Right ventricle myocardium inferior (tissue), 1 donor: ENCODE measurements around the gene IGBP1. TPM values are rescaled to one million over a fixed set of nuclear protein-coding genes. Genes with fewer than 3 reads are reported as not detected.

Source experiments
- total RNA-seq: library from RNA; stranded (reverse); fragmentation: NEBNext Ultra II Directional; extraction: Animal tissue kit (Norgen Biotek cat#: 25700); gene quantifications from one replicate; pipeline ENCODE4 v1.2.1, GENCODE V29; 2021
- donor health status: DM: no; HTN: yes; CAD: no; lungs with severe emphysema.

IGBP1 gene
- total RNA-seq, 1 donor from 2014 or later = 47.8 TPM

Other genes starting within 250 kb of the IGBP1 start
- gene AWAT2, start 83.5 kb upstream of the IGBP1 start, total RNA-seq = not detected
- not detected for gene OTUD6A, start 71.0 kb upstream of the IGBP1 start, total RNA-seq
- not detected for gene DGAT2L6, start 44.0 kb downstream of the IGBP1 start, total RNA-seq
- gene AWAT1, start 101.2 kb downstream of the IGBP1 start, total RNA-seq = not detected
- gene P2RY4, start 126.8 kb downstream of the IGBP1 start, total RNA-seq = not detected
- gene ARR3, start 134.9 kb downstream of the IGBP1 start, total RNA-seq = not detected
- not detected for gene RAB41, start 148.7 kb downstream of the IGBP1 start, total RNA-seq
- 33.9 TPM for gene PDZD11, start 156.5 kb downstream of the IGBP1 start, total RNA-seq
- gene KIF4A, start 156.7 kb downstream of the IGBP1 start, total RNA-seq = 0.84 TPM